ENCODE data around the gene REXO1. TPM values are rescaled to one million over a fixed set of nuclear protein-coding genes. Genes with fewer than 3 reads are reported as not detected.

REXO1 gene
- total and polyA plus RNA-seq, 2 donors (not counting 1 experiment from before 2014, with no cell fraction given) = 6.1 to 6.8 TPM

- H3K9me3 ChIP-seq (ENCODE audit: control insufficient read depth, insufficient read depth, low read depth, low read length) = no peaks in the 10 kb centered on the region
These were observed 33.3 kb downstream of the REXO1 start for GRCh38 chr19:1814833-1815604.

GRCh38 chr19:1814391-1814790 is 33.9 kb downstream of the REXO1 start:
- peaks cover 23% of the 10 kb centered on the region for H3K36me3 ChIP-seq (ENCODE audit: control insufficient read depth, insufficient read depth, low read length)
- no peak for DNase-seq (ENCODE audit: low read depth in 2 of 2)
- H3K9me3 ChIP-seq (ENCODE audit: control insufficient read depth, insufficient read depth, low read depth, low read length) = no peaks in the 10 kb centered on the region

More at GRCh38 chr19:1814833-1815604, 33.3 kb downstream of the REXO1 start:
- no peak overlapping the region for H3K4me2 ChIP-seq (ENCODE audit: extremely low read depth, insufficient read depth, low read length)
- no peak overlapping the region for H3K27ac ChIP-seq (ENCODE audit: insufficient read depth, low read length)
- H3K36me3 ChIP-seq (ENCODE audit: control insufficient read depth, insufficient read depth, low read length) = peaks cover 26% of the 10 kb centered on the region
- no peaks in the 10 kb centered on the region for H4K20me1 ChIP-seq (ENCODE audit: control insufficient read depth, extremely low read depth, insufficient read depth, low read length)
- TF ChIP-seq CTCF (conservative IDR thresholded peaks at IDR 0.05 in 1 of 2, IDR thresholded peaks at IDR 0.05 in 1 of 2; ENCODE audit: low read depth in 1 of 2, low read length in 2 of 2) = no peak
- no peak for TF ChIP-seq EZH2 (IDR thresholded peaks at IDR 0.05; ENCODE audit: low read length, missing control alignments)
- H3K79me2 ChIP-seq (ENCODE audit: control insufficient read depth, insufficient read depth, low read length) = no peaks in the 10 kb centered on the region
- no peak overlapping the region for H3K4me3 ChIP-seq (replicated peaks in 1 of 4; ENCODE audit: control extremely low read depth in 1 of 4, insufficient read depth in 1 of 4, low read depth in 3 of 4, low read length in 4 of 4)
- no peaks in the 10 kb centered on the region for H3K27me3 ChIP-seq (ENCODE audit: control insufficient read depth, insufficient read depth, low read length)
- no peak overlapping the region for H2AFZ ChIP-seq (ENCODE audit: low read length)
- no peak for DNase-seq (ENCODE audit: low read depth in 2 of 2)
- H3K4me1 ChIP-seq (ENCODE audit: control insufficient read depth, extremely low read depth, insufficient read depth, low read length) = peaks cover 2% of the 10 kb centered on the region
- no peak overlapping the region for H3K9ac ChIP-seq (ENCODE audit: insufficient read depth, low read length)

GRCh38 chr19:1813192-1814182 is 34.8 kb downstream of the REXO1 start:
- no peak overlapping the region for H3K9ac ChIP-seq (ENCODE audit: insufficient read depth, low read length)
- H3K4me2 ChIP-seq (ENCODE audit: extremely low read depth, insufficient read depth, low read length) = peak overlapping the region; percentile 98
- H3K79me2 ChIP-seq (ENCODE audit: control insufficient read depth, insufficient read depth, low read length) = no peaks in the 10 kb centered on the region
- H3K4me3 ChIP-seq (replicated peaks in 1 of 4; ENCODE audit: control extremely low read depth in 1 of 4, insufficient read depth in 1 of 4, low read depth in 3 of 4, low read length in 4 of 4) = peak overlapping the region; percentile 39 to 67 (median 50)
- no peak overlapping the region for H3K27ac ChIP-seq (ENCODE audit: insufficient read depth, low read length)
- H3K9me3 ChIP-seq (ENCODE audit: control insufficient read depth, insufficient read depth, low read depth, low read length) = no peaks in the 10 kb centered on the region
- TF ChIP-seq CTCF (conservative IDR thresholded peaks at IDR 0.05 in 1 of 2, IDR thresholded peaks at IDR 0.05 in 1 of 2; ENCODE audit: low read depth in 1 of 2, low read length in 2 of 2) = no peak
- TF ChIP-seq EZH2 (IDR thresholded peaks at IDR 0.05; ENCODE audit: low read length, missing control alignments) = no peak
- H3K27me3 ChIP-seq (ENCODE audit: control insufficient read depth, insufficient read depth, low read length) = no peaks in the 10 kb centered on the region
- no peaks in the 10 kb centered on the region for H4K20me1 ChIP-seq (ENCODE audit: control insufficient read depth, extremely low read depth, insufficient read depth, low read length)
- DNase-seq (ENCODE audit: low read depth in 2 of 2) = no peak
- H3K36me3 ChIP-seq (ENCODE audit: control insufficient read depth, insufficient read depth, low read length) = peaks cover 20% of the 10 kb centered on the region
- H3K4me1 ChIP-seq (ENCODE audit: control insufficient read depth, extremely low read depth, insufficient read depth, low read length) = peaks cover 2% of the 10 kb centered on the region
- H2AFZ ChIP-seq (ENCODE audit: low read length) = no peak overlapping the region

More at GRCh38 chr19:1814391-1814790, 33.9 kb downstream of the REXO1 start:
- no peaks in the 10 kb centered on the region for H4K20me1 ChIP-seq (ENCODE audit: control insufficient read depth, extremely low read depth, insufficient read depth, low read length)
- H2AFZ ChIP-seq (ENCODE audit: low read length) = no peak overlapping the region
- TF ChIP-seq EZH2 (IDR thresholded peaks at IDR 0.05; ENCODE audit: low read length, missing control alignments) = no peak
- H3K4me1 ChIP-seq (ENCODE audit: control insufficient read depth, extremely low read depth, insufficient read depth, low read length) = peaks cover 2% of the 10 kb centered on the region
- no peaks in the 10 kb centered on the region for H3K27me3 ChIP-seq (ENCODE audit: control insufficient read depth, insufficient read depth, low read length)
- H3K79me2 ChIP-seq (ENCODE audit: control insufficient read depth, insufficient read depth, low read length) = no peaks in the 10 kb centered on the region
- no peak overlapping the region for H3K4me2 ChIP-seq (ENCODE audit: extremely low read depth, insufficient read depth, low read length)
- H3K27ac ChIP-seq (ENCODE audit: insufficient read depth, low read length) = no peak overlapping the region
- H3K9ac ChIP-seq (ENCODE audit: insufficient read depth, low read length) = no peak overlapping the region
- no peak overlapping the region for H3K4me3 ChIP-seq (replicated peaks in 1 of 4; ENCODE audit: control extremely low read depth in 1 of 4, insufficient read depth in 1 of 4, low read depth in 3 of 4, low read length in 4 of 4)
